IPS-20b (cell line): ENCODE results near the gene HEPH.
"Not testable (repeated sequence)": the region's sequence is repeated elsewhere in the genome, so short reads cannot be mapped to it uniquely, and the experiment has no call there.

Source experiments
- H3K27ac ChIP-seq: one replicate; pipeline ENCODE4 v1.5.1; 2013; ENCODE audit warnings: low read length
- H3K27me3 ChIP-seq: 2 replicates; pipeline ENCODE4 v1.6.1; 2013; ENCODE audit warnings: mild to moderate bottlenecking, low read length, inconsistent platforms; ENCODE audit not compliant: insufficient read depth
- H3K36me3 ChIP-seq: 2 replicates; pipeline ENCODE4 v1.6.1; 2013; ENCODE audit warnings: low read depth, mild to moderate bottlenecking, inconsistent platforms, low read length, moderate library complexity; ENCODE audit not compliant: insufficient read depth
- H3K4me1 ChIP-seq: 2 replicates; pipeline ENCODE4 v1.6.1; 2013; ENCODE audit warnings: mild to moderate bottlenecking, control low read depth, inconsistent platforms, low read length, moderate library complexity; ENCODE audit not compliant: insufficient read depth
- H3K4me3 ChIP-seq: 2 replicates; pipeline ENCODE4 v1.5.1; 2013; ENCODE audit warnings: mild to moderate bottlenecking, low read length, inconsistent platforms
- H3K9ac ChIP-seq: 2 replicates; pipeline ENCODE4 v1.6.1; 2013; ENCODE audit warnings: low read depth, mild to moderate bottlenecking, inconsistent platforms, low read length, moderate library complexity
- H3K9me3 ChIP-seq: 2 replicates; pipeline ENCODE4 v1.6.1; 2013; ENCODE audit warnings: mild to moderate bottlenecking, low read depth, low read length, inconsistent platforms; ENCODE audit not compliant: insufficient read depth

HEPH gene

GRCh38 chrX:66163849-66164411 lies at the start of gene HEPH:
Gene HEPH, plus strand, starts transcription at chrX:66164247. Its CDS starts 6,324 bp downstream, at chrX:66170571.
- H3K36me3 ChIP-seq, result peaks cover 10% of the 10 kb centered on the region; the same call in 1 of the 2 replicates
- H3K9ac ChIP-seq, result peak within 1 kb of the TSS; percentile 95
- peak within 1 kb of the TSS; percentile 84 for H3K27ac ChIP-seq
- H3K9me3 ChIP-seq, result no peaks in the 10 kb centered on the region
- no peaks in the 10 kb centered on the region for H3K27me3 ChIP-seq
- no peaks in the 10 kb centered on the region for H3K4me1 ChIP-seq
- H3K4me3 ChIP-seq, result peak within 1 kb of the TSS; percentile 95

- not testable (repeated sequence) for H3K27me3 ChIP-seq, H3K9me3 ChIP-seq, H3K4me1 ChIP-seq, H3K36me3 ChIP-seq, H3K9ac ChIP-seq, H3K4me3 ChIP-seq, H3K27ac ChIP-seq
Measured at GRCh38 chrX:66118722-66119121, 45.3 kb upstream of the HEPH start.

- H3K9ac ChIP-seq, H3K4me1 ChIP-seq, H3K9me3 ChIP-seq, H3K27me3 ChIP-seq, H3K36me3 ChIP-seq, H3K4me3 ChIP-seq, H3K27ac ChIP-seq: not testable (repeated sequence)
Measured at GRCh38 chrX:66121354-66121753, 42.7 kb upstream of the HEPH start.

GRCh38 chrX:66126662-66127061 lies 37.4 kb upstream of the HEPH start:
- H3K27me3 ChIP-seq, result no peaks in the 10 kb centered on the region
- H3K4me3 ChIP-seq, result no peak overlapping the region
- H3K4me1 ChIP-seq, result no peaks in the 10 kb centered on the region
- H3K27ac ChIP-seq, result no peak overlapping the region
- H3K36me3 ChIP-seq, result no peaks in the 10 kb centered on the region
- H3K9me3 ChIP-seq, result no peaks in the 10 kb centered on the region
- H3K9ac ChIP-seq, result no peak overlapping the region

GRCh38 chrX:66130469-66130868 lies 33.6 kb upstream of the HEPH start:
- no peaks in the 10 kb centered on the region for H3K27me3 ChIP-seq
- H3K9ac ChIP-seq, result no peak overlapping the region
- no peaks in the 10 kb centered on the region for H3K4me1 ChIP-seq
- no peak overlapping the region for H3K27ac ChIP-seq
- H3K9me3 ChIP-seq, result no peaks in the 10 kb centered on the region
- H3K36me3 ChIP-seq, result no peaks in the 10 kb centered on the region
- H3K4me3 ChIP-seq, result no peak overlapping the region

- H3K27ac ChIP-seq, H3K36me3 ChIP-seq: not testable (repeated sequence)
Measured at GRCh38 chrX:66135284-66135683, 28.8 kb upstream of the HEPH start.

GRCh38 chrX:66142351-66142750 lies 21.7 kb upstream of the HEPH start:
- H3K9me3 ChIP-seq, result no peaks in the 10 kb centered on the region
- H3K27me3 ChIP-seq, result no peaks in the 10 kb centered on the region
- no peak overlapping the region for H3K9ac ChIP-seq
- H3K4me3 ChIP-seq, result no peak overlapping the region
- H3K36me3 ChIP-seq, result no peaks in the 10 kb centered on the region
- no peaks in the 10 kb centered on the region for H3K4me1 ChIP-seq
- no peak overlapping the region for H3K27ac ChIP-seq

More at GRCh38 chrX:66135284-66135683, 28.8 kb upstream of the HEPH start:
- H3K9ac ChIP-seq, H3K9me3 ChIP-seq, H3K4me1 ChIP-seq, H3K4me3 ChIP-seq, H3K27me3 ChIP-seq: not testable (repeated sequence)

- no peak overlapping the region for H3K27ac ChIP-seq
- H3K4me1 ChIP-seq, result no peaks in the 10 kb centered on the region
- H3K36me3 ChIP-seq, result no peaks in the 10 kb centered on the region
- H3K4me3 ChIP-seq, result no peak overlapping the region
- no peaks in the 10 kb centered on the region for H3K27me3 ChIP-seq
- H3K9ac ChIP-seq, result no peak overlapping the region
- no peaks in the 10 kb centered on the region for H3K9me3 ChIP-seq
Measured at GRCh38 chrX:66144258-66144657, 19.8 kb upstream of the HEPH start.

- H3K9me3 ChIP-seq, result no peaks in the 10 kb centered on the region
- no peak overlapping the region for H3K4me3 ChIP-seq
- H3K27ac ChIP-seq, result no peak overlapping the region
- H3K27me3 ChIP-seq, result no peaks in the 10 kb centered on the region
- no peak overlapping the region for H3K9ac ChIP-seq
- no peaks in the 10 kb centered on the region for H3K36me3 ChIP-seq
- no peaks in the 10 kb centered on the region for H3K4me1 ChIP-seq
Measured at GRCh38 chrX:66149519-66149918, 14.5 kb upstream of the HEPH start.

GRCh38 chrX:66150163-66150562 lies 13.9 kb upstream of the HEPH start:
- H3K4me1 ChIP-seq, result no peaks in the 10 kb centered on the region
- no peak overlapping the region for H3K27ac ChIP-seq
- no peak overlapping the region for H3K4me3 ChIP-seq
- H3K36me3 ChIP-seq, result no peaks in the 10 kb centered on the region
- H3K9me3 ChIP-seq, result no peaks in the 10 kb centered on the region
- no peak overlapping the region for H3K9ac ChIP-seq
- H3K27me3 ChIP-seq, result no peaks in the 10 kb centered on the region

GRCh38 chrX:66162331-66162822 lies 1.7 kb upstream of the HEPH start:
- Histone ChIP-seq H3K4me3 (no peak overlapping the region), H3K27ac (no peak overlapping the region), H3K36me3 (peaks cover 4% of the 10 kb centered on the region; the same call in 1 of the 2 replicates), H3K9me3 (no peaks in the 10 kb centered on the region), H3K9ac (no peak overlapping the region), H3K27me3 (no peaks in the 10 kb centered on the region), H3K4me1 (no peaks in the 10 kb centered on the region)

- H3K9me3 ChIP-seq, result no peaks in the 10 kb centered on the region
Measured at GRCh38 chrX:66163447-66163846, 600 bp upstream of the HEPH start.

More at GRCh38 chrX:66163447-66163846, 600 bp upstream of the HEPH start:
- no peak overlapping the region; the same call in 1 of the 2 replicates for H3K9ac ChIP-seq
- no peaks in the 10 kb centered on the region for H3K27me3 ChIP-seq
- H3K36me3 ChIP-seq, result peaks cover 10% of the 10 kb centered on the region; the same call in 1 of the 2 replicates
- H3K27ac ChIP-seq, result no peak overlapping the region
- no peaks in the 10 kb centered on the region for H3K4me1 ChIP-seq
- no peak overlapping the region for H3K4me3 ChIP-seq
